CD14-positive monocyte (primary cell): Measurements from ENCODE around the gene SPTB. TPM values are rescaled to one million over a fixed set of nuclear protein-coding genes. Genes with fewer than 3 reads are reported as not detected.
"Not testable (repeated sequence)": the region's sequence is repeated elsewhere in the genome, so short reads cannot be mapped to it uniquely, and the experiment has no call there.

Source experiments
- DNase-seq, 3 donors: peaks; one replicate each; pipeline ENCODE4 v3.0.0-alpha.2; 2011 to 2022
- H2AFZ ChIP-seq: 2 replicates; pipeline ENCODE4 v1.6.0; 2012; ENCODE audit warnings: mild to moderate bottlenecking, low read depth, low read length, inconsistent platforms; ENCODE audit not compliant: insufficient read depth, poor library complexity, severe bottlenecking
- H3K27ac ChIP-seq, 2 donors: 1 replicate in 1 of 2; 2 replicates in 1 of 2; pipeline ENCODE4 v1.5.1; 2012 to 2013; ENCODE audit warnings: low read length in 2 of 2, control low read depth in 1 of 2, inconsistent platforms in 1 of 2, low read depth in 1 of 2, mild to moderate bottlenecking in 1 of 2
- H3K27me3 ChIP-seq, 2 donors: one replicate each; pipeline versions ENCODE4 v1.6.0 to v1.6.1; 2011 to 2013; ENCODE audit warnings: low read length in 2 of 2; ENCODE audit not compliant: control insufficient read depth in 2 of 2, insufficient read depth in 2 of 2
- H3K36me3 ChIP-seq, 2 donors: replicated peaks in 1 of 2; 1 replicate in 1 of 2; 2 replicates in 1 of 2; pipeline versions ENCODE4 v1.5.1 to v1.6.1; 2012 to 2013; ENCODE audit warnings: low read length in 2 of 2, control low read depth in 1 of 2, inconsistent platforms in 1 of 2, mild to moderate bottlenecking in 1 of 2; ENCODE audit not compliant: insufficient read depth in 2 of 2, control insufficient read depth in 1 of 2
- H3K4me1 ChIP-seq, 2 donors: 1 replicate in 1 of 2; 2 replicates in 1 of 2; pipeline versions ENCODE4 v1.5.1 to v1.6.1; 2012 to 2013; ENCODE audit warnings: low read length in 2 of 2, control low read depth in 1 of 2, inconsistent platforms in 1 of 2, mild to moderate bottlenecking in 1 of 2, moderate library complexity in 1 of 2; ENCODE audit not compliant: insufficient read depth in 2 of 2, control insufficient read depth in 1 of 2
- H3K4me2 ChIP-seq: replicated peaks from 2 replicates; pipeline ENCODE3; 2012; ENCODE audit warnings: low read length, moderate library complexity, mild to moderate bottlenecking; ENCODE audit not compliant: poor library complexity, severe bottlenecking; ENCODE audit errors: extremely low read depth
- H3K4me3 ChIP-seq, 3 experiments: fragments of 200-600 bp in 1 of 3; sonication (generic) in 1 of 3; replicated peaks in 1 of 3; 1 replicate in 2 of 3; 2 replicates in 1 of 3; pipeline ENCODE4 v1.5.1; 2011 to 2013; ENCODE audit warnings: low read length in 3 of 3, mild to moderate bottlenecking in 3 of 3, control low read depth in 2 of 3, low read depth in 2 of 3, inconsistent platforms in 1 of 3, moderate library complexity in 1 of 3
- H3K79me2 ChIP-seq: 2 replicates; pipeline ENCODE4 v1.6.0; 2012; ENCODE audit warnings: mild to moderate bottlenecking, control low read depth, inconsistent platforms, low read length, moderate library complexity; ENCODE audit not compliant: insufficient read depth
- H3K9ac ChIP-seq: 2 replicates; pipeline ENCODE4 v1.6.0; 2017; ENCODE audit warnings: low read length, mild to moderate bottlenecking; ENCODE audit not compliant: insufficient read depth, poor library complexity, severe bottlenecking
- H3K9me3 ChIP-seq, 2 donors: replicated peaks in 1 of 2; 1 replicate in 1 of 2; 2 replicates in 1 of 2; pipeline versions ENCODE4 v1.5.1 to v1.6.1; 2012 to 2013; ENCODE audit warnings: low read length in 2 of 2, control low read depth in 1 of 2; ENCODE audit not compliant: control insufficient read depth in 1 of 2, insufficient read depth in 1 of 2
- H4K20me1 ChIP-seq: 2 replicates; pipeline ENCODE4 v1.6.0; 2012; ENCODE audit warnings: mild to moderate bottlenecking, low read length, control low read depth, moderate library complexity; ENCODE audit not compliant: insufficient read depth
- H3K27ac Mint-ChIP-seq, 7 donors: one replicate each; pipeline ENCODE4 v1.8.0; 2020; ENCODE audit warnings: mild to moderate bottlenecking in 7 of 7, mixed read lengths in 7 of 7, moderate library complexity in 6 of 7, inconsistent platforms in 2 of 7
- H3K27me3 Mint-ChIP-seq, 3 donors: one replicate each; pipeline ENCODE4 v1.8.0; 2021 to 2022; ENCODE audit warnings: low read depth in 3 of 3, mild to moderate bottlenecking in 3 of 3, mixed read lengths in 3 of 3, moderate library complexity in 3 of 3, inconsistent platforms in 1 of 3
- H3K36me3 Mint-ChIP-seq, 2 donors: one replicate each; pipeline ENCODE4 v1.8.0; 2020; ENCODE audit warnings: mixed read lengths in 2 of 2, inconsistent platforms in 1 of 2, mild to moderate bottlenecking in 1 of 2
- H3K4me1 Mint-ChIP-seq: one replicate; pipeline ENCODE4 v1.8.0; 2020; ENCODE audit warnings: mild to moderate bottlenecking, mixed read lengths
- H3K4me3 Mint-ChIP-seq, 2 donors: one replicate each; pipeline ENCODE4 v1.8.0; 2020; ENCODE audit warnings: mild to moderate bottlenecking in 2 of 2, mixed read lengths in 2 of 2, moderate library complexity in 1 of 2
- H3K9me3 Mint-ChIP-seq, 7 donors: one replicate each; pipeline ENCODE4 v1.8.0; 2020 to 2022; ENCODE audit warnings: mixed read lengths in 7 of 7, mild to moderate bottlenecking in 6 of 7, moderate library complexity in 6 of 7, inconsistent platforms in 2 of 7
- WGBS: methylation state at CpG from one replicate; pipeline ENCODE4 v1.1.5; 2013; ENCODE audit warnings: missing lambda C conversion rate; ENCODE audit not compliant: insufficient coverage; 5-methylcytosine and 5-hydroxymethylcytosine counted together
- intact Hi-C, 2 donors: fragments of 100-400 bp; cut with micrococcal nuclease; formaldehyde crosslinking; loops; one replicate each; pipeline versions ENCODE4 v1.15.0 to v1.15.1; 2023
- polyA plus RNA-seq, 3 donors: library from polyadenylated mRNA; depleted of rRNA in 1 of 3; unstranded in 2 of 3; stranded (reverse) in 1 of 3; fragments of 300-500 nt in 2 of 3; fragments of >200 nt in 1 of 3; fragmentation: Illumina TruSeq in 2 of 3; gene quantifications; 1 replicate in 2 of 3; 2 replicates in 1 of 3; pipeline ENCODE4 v1.2.3, GENCODE V29; 2012 to 2021
- TF ChIP-seq, protein P1 (sequence below): fragments of 200-600 bp; IDR thresholded peaks from one replicate; pipeline ENCODE4 v1.8.0; 2022; ENCODE audit warnings: antibody characterized with exemption, mild to moderate bottlenecking

Gene SPTB
- polyA plus RNA-seq, 3 donors, result not detected

GRCh38 chr14:64914237-64915028, 34.7 kb upstream of the SPTB start, which contains the start of gene CHURC1:
CHURC1 (plus strand) TSS chr14:64914455; CDS start chr14:64914496, 41 bp downstream.
- H3K27me3 Mint-ChIP-seq, result peaks cover 3 to 7% (median 6%) of the 10 kb centered on the region in 3 donors
- intact Hi-C loops, result loop anchor here (10.0 kb wide), 3 partner anchors 70 to 260 kb away; partner anchors contain the start of genes FNTB (in 2 of the 2) and MAX (in 2 of the 2)
- peaks cover 5 to 10% of the 10 kb centered on the region in 2 donors for H3K36me3 Mint-ChIP-seq
- TF ChIP-seq, protein P1, sequence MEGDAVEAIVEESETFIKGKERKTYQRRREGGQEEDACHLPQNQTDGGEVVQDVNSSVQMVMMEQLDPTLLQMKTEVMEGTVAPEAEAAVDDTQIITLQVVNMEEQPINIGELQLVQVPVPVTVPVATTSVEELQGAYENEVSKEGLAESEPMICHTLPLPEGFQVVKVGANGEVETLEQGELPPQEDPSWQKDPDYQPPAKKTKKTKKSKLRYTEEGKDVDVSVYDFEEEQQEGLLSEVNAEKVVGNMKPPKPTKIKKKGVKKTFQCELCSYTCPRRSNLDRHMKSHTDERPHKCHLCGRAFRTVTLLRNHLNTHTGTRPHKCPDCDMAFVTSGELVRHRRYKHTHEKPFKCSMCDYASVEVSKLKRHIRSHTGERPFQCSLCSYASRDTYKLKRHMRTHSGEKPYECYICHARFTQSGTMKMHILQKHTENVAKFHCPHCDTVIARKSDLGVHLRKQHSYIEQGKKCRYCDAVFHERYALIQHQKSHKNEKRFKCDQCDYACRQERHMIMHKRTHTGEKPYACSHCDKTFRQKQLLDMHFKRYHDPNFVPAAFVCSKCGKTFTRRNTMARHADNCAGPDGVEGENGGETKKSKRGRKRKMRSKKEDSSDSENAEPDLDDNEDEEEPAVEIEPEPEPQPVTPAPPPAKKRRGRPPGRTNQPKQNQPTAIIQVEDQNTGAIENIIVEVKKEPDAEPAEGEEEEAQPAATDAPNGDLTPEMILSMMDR, result no peak
- peaks cover 0 to 2% (median 0%) of the 10 kb centered on the region in 7 donors for H3K9me3 Mint-ChIP-seq
- peak within 1 kb of the TSS; percentile 93 to 98 for H3K27ac ChIP-seq
- H3K9me3 ChIP-seq, result no peaks in the 10 kb centered on the region
- H3K27ac Mint-ChIP-seq, result peak within 1 kb of the TSS; percentile 92 to 97 (median 95)
- H3K27me3 ChIP-seq, result peaks cover 0 to 2% of the 10 kb centered on the region in 2 donors
- peak; percentile 95 to 98 (median 97) for DNase-seq
- no peaks in the 10 kb centered on the region for H3K36me3 ChIP-seq
- peaks cover 30% of the 10 kb centered on the region for H3K4me1 Mint-ChIP-seq
- peak within 1 kb of the TSS; percentile 92 for H2AFZ ChIP-seq
- peak within 1 kb of the TSS; percentile 81 to 92 for H3K4me3 Mint-ChIP-seq
- H3K79me2 ChIP-seq, result peaks cover 51% of the 10 kb centered on the region
- peak within 1 kb of the TSS; percentile 98 for H3K9ac ChIP-seq
- peak within 1 kb of the TSS; percentile 91 for H3K4me2 ChIP-seq
- peak within 1 kb of the TSS; percentile 89 to 97 (median 93) for H3K4me3 ChIP-seq
- peaks cover 21 to 24% of the 10 kb centered on the region in 2 donors for H3K4me1 ChIP-seq
- WGBS, result 0% methylated on average over 44 of the region's 49 CpGs
- peaks cover 35% of the 10 kb centered on the region for H4K20me1 ChIP-seq

GRCh38 chr14:64913477-64913876, 33.8 kb upstream of the SPTB start:
- not testable (repeated sequence) for H3K27me3 ChIP-seq, H3K36me3 Mint-ChIP-seq, H3K27me3 Mint-ChIP-seq, H3K36me3 ChIP-seq, DNase-seq, H3K9me3 ChIP-seq, H3K9me3 Mint-ChIP-seq, H3K9ac ChIP-seq, H3K27ac ChIP-seq
- H3K27ac Mint-ChIP-seq, result peak overlapping the region in 6 of 7 donors; percentile 92 to 97 (median 95)
- intact Hi-C loops, result loop anchor here (10.0 kb wide), 3 partner anchors 71 to 259 kb away; partner anchors contain the start of genes FNTB (in 2 of the 2) and MAX (in 2 of the 2)
- H4K20me1 ChIP-seq, result peaks cover 26% of the 10 kb centered on the region
- peak overlapping the region in 1 of 3 experiments; percentile 89 for H3K4me3 ChIP-seq
- peak overlapping the region; percentile 91 for H3K4me2 ChIP-seq
- H3K79me2 ChIP-seq, result peaks cover 42% of the 10 kb centered on the region
- H3K4me1 Mint-ChIP-seq, result peaks cover 26% of the 10 kb centered on the region
- no CpG with 5 or more reads among the region's 5 CpGs for whole genome bisulfite sequencing
- peak overlapping the region in 1 of 2 donors; percentile 81 for H3K4me3 Mint-ChIP-seq
- peak overlapping the region; percentile 92 for H2AFZ ChIP-seq
- peaks cover 21 to 24% of the 10 kb centered on the region in 2 donors for H3K4me1 ChIP-seq
